ENCODE results near the gene FUT7. TPM values are rescaled to one million over a fixed set of nuclear protein-coding genes. Genes with fewer than 3 reads are reported as not detected.
A peak's percentile ranks its signal among the peaks of the same experiment; 100 is the strongest.

The FUT7 gene
- total and polyA plus RNA-seq, 2 of the 13 experiments (the other 11 are each of a cell fraction or from before 2014, with no cell fraction given), result 0.05 TPM; not detected in 1

DNA sequence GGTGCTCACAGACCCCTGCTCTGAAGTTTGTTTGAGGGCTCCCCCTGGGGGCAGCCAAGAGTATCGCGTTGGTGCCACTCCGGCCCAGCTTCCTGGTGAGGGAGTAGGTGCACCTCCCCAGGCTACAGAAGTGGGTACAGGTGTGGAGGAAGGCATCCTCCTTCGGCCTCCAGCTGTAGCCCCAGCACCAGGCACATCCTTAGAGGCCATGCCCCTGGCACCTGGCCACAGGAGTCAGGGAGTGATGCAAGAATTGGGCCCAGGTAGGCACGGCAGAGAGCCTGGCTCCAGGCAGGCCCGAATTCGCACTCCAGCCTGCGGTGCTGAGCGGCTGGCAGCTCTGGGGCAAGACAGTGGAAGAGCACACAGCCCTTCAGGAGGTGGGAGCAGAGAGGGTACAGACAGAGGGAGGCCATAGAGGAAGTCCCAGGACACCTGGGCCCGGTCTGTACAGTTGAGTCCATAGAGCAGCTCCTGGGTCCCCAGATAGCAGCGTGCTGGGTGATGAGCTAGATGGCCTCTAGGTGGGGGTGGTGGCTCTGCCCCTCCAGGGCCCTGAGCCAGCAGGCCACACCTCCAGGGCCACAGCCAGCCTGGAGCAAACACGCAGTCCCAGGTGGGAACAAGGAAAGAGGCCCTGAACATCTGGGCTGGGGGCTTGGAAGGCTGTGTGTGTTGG is 36.1 kb upstream of the FUT7 start (continued):
- TF ChIP-seq SRSF4 (IDR thresholded peaks at IDR 0.05; ENCODE audit: low read depth, low read length, poor library complexity, severe bottlenecking) (no peak), ZNF549 (CRISPR knock-in tag; IDR thresholded peaks at IDR 0.05) (no peak), HNRNPLL (IDR thresholded peaks at IDR 0.05; ENCODE audit: low read depth, low read length, poor library complexity, severe bottlenecking) (no peak), ZZZ3 (CRISPR knock-in tag; IDR thresholded peaks at IDR 0.05; ENCODE audit: borderline replicate concordance) (no peak), ZNF629 (CRISPR knock-in tag; conservative IDR thresholded peaks at IDR 0.05) (peak; percentile 43; the same call in 1 of the 2 replicates), ZNF775 (CRISPR knock-in tag; IDR thresholded peaks at IDR 0.05; ENCODE audit: borderline replicate concordance) (no peak), SUZ12 (IDR thresholded peaks at IDR 0.05; ENCODE audit: low read depth, low read length) (no peak), IKZF4 (CRISPR knock-in tag; IDR thresholded peaks at IDR 0.05; ENCODE audit: borderline replicate concordance, low read depth, not compliant biosample characterization) (peak; percentile 83), ZNF232 (CRISPR knock-in tag; IDR thresholded peaks at IDR 0.05; ENCODE audit: borderline replicate concordance) (no peak), ZMYM2 (CRISPR knock-in tag; IDR thresholded peaks at IDR 0.05) (no peak), ZNF30 (CRISPR knock-in tag; IDR thresholded peaks at IDR 0.05) (0 out of 2 replicates have a peak, but pooled peaks have one; percentile 73), ZNF552 (CRISPR knock-in tag; IDR thresholded peaks at IDR 0.05; ENCODE audit: borderline replicate concordance) (no peak), ZSCAN12 (CRISPR knock-in tag; IDR thresholded peaks at IDR 0.05) (no peak), NFE2L1 (CRISPR knock-in tag; IDR thresholded peaks at IDR 0.05; ENCODE audit: borderline replicate concordance) (peak; percentile 9; the same call in 1 of the 2 replicates), GPN1 (CRISPR knock-in tag; IDR thresholded peaks at IDR 0.05; ENCODE audit: borderline replicate concordance) (no peak), ZNF331 (CRISPR knock-in tag; IDR thresholded peaks at IDR 0.05) (no peak; the same call in 1 of the 2 replicates), NR2F1 (CRISPR knock-in tag; IDR thresholded peaks at IDR 0.05) (no peak)
- TF ChIP-seq, protein P1, sequence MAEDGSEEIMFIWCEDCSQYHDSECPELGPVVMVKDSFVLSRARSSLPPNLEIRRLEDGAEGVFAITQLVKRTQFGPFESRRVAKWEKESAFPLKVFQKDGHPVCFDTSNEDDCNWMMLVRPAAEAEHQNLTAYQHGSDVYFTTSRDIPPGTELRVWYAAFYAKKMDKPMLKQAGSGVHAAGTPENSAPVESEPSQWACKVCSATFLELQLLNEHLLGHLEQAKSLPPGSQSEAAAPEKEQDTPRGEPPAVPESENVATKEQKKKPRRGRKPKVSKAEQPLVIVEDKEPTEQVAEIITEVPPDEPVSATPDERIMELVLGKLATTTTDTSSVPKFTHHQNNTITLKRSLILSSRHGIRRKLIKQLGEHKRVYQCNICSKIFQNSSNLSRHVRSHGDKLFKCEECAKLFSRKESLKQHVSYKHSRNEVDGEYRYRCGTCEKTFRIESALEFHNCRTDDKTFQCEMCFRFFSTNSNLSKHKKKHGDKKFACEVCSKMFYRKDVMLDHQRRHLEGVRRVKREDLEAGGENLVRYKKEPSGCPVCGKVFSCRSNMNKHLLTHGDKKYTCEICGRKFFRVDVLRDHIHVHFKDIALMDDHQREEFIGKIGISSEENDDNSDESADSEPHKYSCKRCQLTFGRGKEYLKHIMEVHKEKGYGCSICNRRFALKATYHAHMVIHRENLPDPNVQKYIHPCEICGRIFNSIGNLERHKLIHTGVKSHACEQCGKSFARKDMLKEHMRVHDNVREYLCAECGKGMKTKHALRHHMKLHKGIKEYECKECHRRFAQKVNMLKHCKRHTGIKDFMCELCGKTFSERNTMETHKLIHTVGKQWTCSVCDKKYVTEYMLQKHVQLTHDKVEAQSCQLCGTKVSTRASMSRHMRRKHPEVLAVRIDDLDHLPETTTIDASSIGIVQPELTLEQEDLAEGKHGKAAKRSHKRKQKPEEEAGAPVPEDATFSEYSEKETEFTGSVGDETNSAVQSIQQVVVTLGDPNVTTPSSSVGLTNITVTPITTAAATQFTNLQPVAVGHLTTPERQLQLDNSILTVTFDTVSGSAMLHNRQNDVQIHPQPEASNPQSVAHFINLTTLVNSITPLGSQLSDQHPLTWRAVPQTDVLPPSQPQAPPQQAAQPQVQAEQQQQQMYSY (CRISPR knock-in tag; IDR thresholded peaks at IDR 0.05), result no peak
- TF ChIP-seq, protein P2, sequence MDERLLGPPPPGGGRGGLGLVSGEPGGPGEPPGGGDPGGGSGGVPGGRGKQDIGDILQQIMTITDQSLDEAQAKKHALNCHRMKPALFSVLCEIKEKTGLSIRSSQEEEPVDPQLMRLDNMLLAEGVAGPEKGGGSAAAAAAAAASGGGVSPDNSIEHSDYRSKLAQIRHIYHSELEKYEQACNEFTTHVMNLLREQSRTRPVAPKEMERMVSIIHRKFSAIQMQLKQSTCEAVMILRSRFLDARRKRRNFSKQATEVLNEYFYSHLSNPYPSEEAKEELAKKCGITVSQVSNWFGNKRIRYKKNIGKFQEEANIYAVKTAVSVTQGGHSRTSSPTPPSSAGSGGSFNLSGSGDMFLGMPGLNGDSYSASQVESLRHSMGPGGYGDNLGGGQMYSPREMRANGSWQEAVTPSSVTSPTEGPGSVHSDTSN (CRISPR knock-in tag; IDR thresholded peaks at IDR 0.05), result no peak
- TF ChIP-seq, protein P3, sequence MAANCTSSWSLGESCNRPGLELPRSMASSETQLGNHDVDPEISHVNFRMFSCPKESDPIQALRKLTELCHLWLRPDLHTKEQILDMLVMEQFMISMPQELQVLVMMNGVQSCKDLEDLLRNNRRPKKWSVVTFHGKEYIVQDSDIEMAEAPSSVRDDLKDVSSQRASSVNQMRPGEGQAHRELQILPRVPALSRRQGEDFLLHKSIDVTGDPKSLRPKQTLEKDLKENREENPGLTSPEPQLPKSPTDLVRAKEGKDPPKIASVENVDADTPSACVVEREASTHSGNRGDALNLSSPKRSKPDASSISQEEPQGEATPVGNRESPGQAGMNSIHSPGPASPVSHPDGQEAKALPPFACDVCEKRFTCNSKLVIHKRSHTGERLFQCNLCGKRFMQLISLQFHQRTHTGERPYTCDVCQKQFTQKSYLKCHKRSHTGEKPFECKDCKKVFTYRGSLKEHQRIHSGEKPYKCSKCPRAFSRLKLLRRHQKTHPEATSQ (CRISPR knock-in tag; IDR thresholded peaks at IDR 0.05; ENCODE audit: borderline replicate concordance), result 0 out of 2 replicates have a peak, but pooled peaks have one; percentile 25
- TF ChIP-seq, protein P4, sequence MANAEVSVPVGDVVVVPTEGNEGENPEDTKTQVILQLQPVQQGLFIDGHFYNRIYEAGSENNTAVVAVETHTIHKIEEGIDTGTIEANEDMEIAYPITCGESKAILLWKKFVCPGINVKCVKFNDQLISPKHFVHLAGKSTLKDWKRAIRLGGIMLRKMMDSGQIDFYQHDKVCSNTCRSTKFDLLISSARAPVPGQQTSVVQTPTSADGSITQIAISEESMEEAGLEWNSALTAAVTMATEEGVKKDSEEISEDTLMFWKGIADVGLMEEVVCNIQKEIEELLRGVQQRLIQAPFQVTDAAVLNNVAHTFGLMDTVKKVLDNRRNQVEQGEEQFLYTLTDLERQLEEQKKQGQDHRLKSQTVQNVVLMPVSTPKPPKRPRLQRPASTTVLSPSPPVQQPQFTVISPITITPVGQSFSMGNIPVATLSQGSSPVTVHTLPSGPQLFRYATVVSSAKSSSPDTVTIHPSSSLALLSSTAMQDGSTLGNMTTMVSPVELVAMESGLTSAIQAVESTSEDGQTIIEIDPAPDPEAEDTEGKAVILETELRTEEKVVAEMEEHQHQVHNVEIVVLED (CRISPR knock-in tag; IDR thresholded peaks at IDR 0.05; ENCODE audit: borderline replicate concordance), result 0 out of 2 replicates have a peak, but pooled peaks have one; percentile 2
